Mesothelial cell of epicardium (in vitro differentiated cells): ENCODE measurements around the gene BTLA. TPM values are rescaled to one million over a fixed set of nuclear protein-coding genes. Genes with fewer than 3 reads are reported as not detected.

Experiments used
- DNase-seq, 2 experiments: peaks; one replicate each; pipeline ENCODE4 v3.0.0; 2021; ENCODE audit warnings: low spot score in 2 of 2; ENCODE audit not compliant: unreplicated experiment in 2 of 2
- H3K27ac Mint-ChIP-seq: 2 replicates; pipeline ENCODE4 v1.8.0; 2021; ENCODE audit warnings: mixed read lengths
- H3K27me3 Mint-ChIP-seq: 2 replicates; pipeline ENCODE4 v1.8.0; 2021; ENCODE audit warnings: low read depth, mixed read lengths
- H3K36me3 Mint-ChIP-seq: 2 replicates; pipeline ENCODE4 v1.8.0; 2021; ENCODE audit warnings: mixed read lengths
- H3K4me1 Mint-ChIP-seq: 2 replicates; pipeline ENCODE4 v1.8.0; 2021; ENCODE audit warnings: mixed read lengths
- H3K4me3 Mint-ChIP-seq: 2 replicates; pipeline ENCODE4 v1.8.0; 2021; ENCODE audit warnings: mild to moderate bottlenecking, moderate library complexity, mixed read lengths
- H3K9me3 Mint-ChIP-seq: 2 replicates; pipeline ENCODE4 v1.8.0; 2021; ENCODE audit warnings: mixed read lengths
- total RNA-seq: library from RNA; stranded (reverse); gene quantifications from 3 replicates; pipeline ENCODE4 v1.2.1, GENCODE V29; 2021
- TF ChIP-seq, protein P1 (sequence below): fragments of 200-600 bp; sonication (generic); IDR thresholded peaks from one replicate; pipeline ENCODE4 v1.5.0; 2021; ENCODE audit warnings: antibody characterized with exemption; ENCODE audit not compliant: unreplicated experiment

BTLA gene
- total RNA-seq, 1 donor from 2014 or later = not detected

- Mint-ChIP-seq H3K36me3 (no peaks in the 10 kb centered on the region), H3K27me3 (peaks cover 27% of the 10 kb centered on the region), H3K27ac (no peak overlapping the region), H3K9me3 (no peaks in the 10 kb centered on the region), H3K4me3 (no peak overlapping the region), H3K4me1 (peaks cover 7% of the 10 kb centered on the region)
- TF ChIP-seq, protein P1, sequence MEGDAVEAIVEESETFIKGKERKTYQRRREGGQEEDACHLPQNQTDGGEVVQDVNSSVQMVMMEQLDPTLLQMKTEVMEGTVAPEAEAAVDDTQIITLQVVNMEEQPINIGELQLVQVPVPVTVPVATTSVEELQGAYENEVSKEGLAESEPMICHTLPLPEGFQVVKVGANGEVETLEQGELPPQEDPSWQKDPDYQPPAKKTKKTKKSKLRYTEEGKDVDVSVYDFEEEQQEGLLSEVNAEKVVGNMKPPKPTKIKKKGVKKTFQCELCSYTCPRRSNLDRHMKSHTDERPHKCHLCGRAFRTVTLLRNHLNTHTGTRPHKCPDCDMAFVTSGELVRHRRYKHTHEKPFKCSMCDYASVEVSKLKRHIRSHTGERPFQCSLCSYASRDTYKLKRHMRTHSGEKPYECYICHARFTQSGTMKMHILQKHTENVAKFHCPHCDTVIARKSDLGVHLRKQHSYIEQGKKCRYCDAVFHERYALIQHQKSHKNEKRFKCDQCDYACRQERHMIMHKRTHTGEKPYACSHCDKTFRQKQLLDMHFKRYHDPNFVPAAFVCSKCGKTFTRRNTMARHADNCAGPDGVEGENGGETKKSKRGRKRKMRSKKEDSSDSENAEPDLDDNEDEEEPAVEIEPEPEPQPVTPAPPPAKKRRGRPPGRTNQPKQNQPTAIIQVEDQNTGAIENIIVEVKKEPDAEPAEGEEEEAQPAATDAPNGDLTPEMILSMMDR = no peak
- no peak for DNase-seq
Measured at GRCh38 chr3:112417696-112418318, 81.5 kb downstream of the BTLA start.

- H3K9me3 Mint-ChIP-seq = no peaks in the 10 kb centered on the region
- no peak for DNase-seq
- H3K27me3 Mint-ChIP-seq = peaks cover 15% of the 10 kb centered on the region
- peaks cover 7% of the 10 kb centered on the region for H3K4me1 Mint-ChIP-seq
- no peak overlapping the region for H3K27ac Mint-ChIP-seq
- no peak overlapping the region for H3K4me3 Mint-ChIP-seq
- H3K36me3 Mint-ChIP-seq = no peaks in the 10 kb centered on the region
- TF ChIP-seq, protein P1 = no peak
Measured at GRCh38 chr3:112416391-112417212, 82.7 kb downstream of the BTLA start.

GRCh38 chr3:112415390-112415789 lies 83.9 kb downstream of the BTLA start:
- H3K36me3 Mint-ChIP-seq = no peaks in the 10 kb centered on the region
- TF ChIP-seq, protein P1 = no peak

More at GRCh38 chr3:112415390-112415789, 83.9 kb downstream of the BTLA start:
- Mint-ChIP-seq H3K27me3 (peaks cover 4% of the 10 kb centered on the region), H3K27ac (no peak overlapping the region), H3K4me1 (no peaks in the 10 kb centered on the region), H3K9me3 (no peaks in the 10 kb centered on the region), H3K4me3 (no peak overlapping the region)
- no peak for DNase-seq

Other genes with a start within 250 kb of the BTLA start
- gene SLC9C1, start 205.3 kb downstream of the BTLA start, total RNA-seq = 0.69 to 1.6 TPM (median 0.69 TPM) in 3 replicates
- 25.7 to 26.6 TPM (median 25.9 TPM) in 3 replicates for gene CD200, start 166.3 kb downstream of the BTLA start, total RNA-seq
- gene ATG3, start 62.5 kb upstream of the BTLA start, total RNA-seq = 25.9 to 27.6 TPM (median 27.5 TPM) in 3 replicates
- gene SLC35A5, start 62.6 kb upstream of the BTLA start, total RNA-seq = 25.8 to 28.2 TPM (median 28.0 TPM) in 3 replicates
- gene CCDC80, start 141.7 kb upstream of the BTLA start, total RNA-seq = 126 to 134 TPM (median 133 TPM) in 3 replicates